Fibroblast of peridontal ligament (primary cell): Measurements from ENCODE around the gene ARTN.

Source experiments
- DNase-seq: peaks from one replicate; pipeline ENCODE4 v3.0.0-alpha.2; 2010; ENCODE audit errors: extremely low read depth

ARTN gene

DNA sequence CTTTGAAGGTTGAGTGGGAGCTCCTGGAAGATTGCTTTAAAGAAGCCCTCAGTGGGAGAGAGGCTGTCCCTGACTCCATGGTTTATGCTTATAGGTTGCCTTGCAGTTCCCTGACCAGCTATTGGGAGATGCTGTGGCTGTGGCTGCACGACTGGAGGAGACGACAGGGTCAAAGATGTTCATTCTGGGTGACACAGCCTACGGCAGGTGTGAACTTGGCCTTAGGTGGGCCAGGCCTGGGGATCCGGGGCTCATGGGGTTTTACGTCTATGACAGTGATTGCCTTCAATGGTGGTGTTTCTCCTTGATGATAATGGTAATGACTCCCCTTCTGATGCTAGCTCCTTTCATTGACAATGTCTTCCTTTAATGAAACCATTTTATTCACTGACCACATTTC lies 36.9 kb downstream of the ARTN start:
- no peak for DNase-seq

DNA sequence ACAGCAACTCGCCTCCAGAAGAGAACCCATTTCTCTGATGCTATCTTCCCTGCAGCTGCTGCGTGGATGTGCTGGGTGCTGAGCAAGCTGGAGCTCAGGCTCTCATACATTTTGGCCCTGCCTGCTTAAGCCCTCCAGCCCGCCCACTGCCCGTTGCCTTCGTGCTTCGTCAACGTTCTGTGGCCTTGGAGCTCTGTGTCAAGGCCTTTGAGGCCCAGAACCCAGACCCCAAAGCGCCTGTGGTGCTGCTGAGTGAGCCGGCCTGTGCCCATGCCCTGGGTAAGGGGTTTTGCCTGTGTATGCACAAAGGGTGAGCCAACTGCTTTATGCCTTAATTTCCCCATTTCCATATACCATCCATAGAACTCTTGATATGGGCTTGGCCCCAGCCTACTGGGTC lies 37.3 kb downstream of the ARTN start:
- DNase-seq, result no peak

DNA sequence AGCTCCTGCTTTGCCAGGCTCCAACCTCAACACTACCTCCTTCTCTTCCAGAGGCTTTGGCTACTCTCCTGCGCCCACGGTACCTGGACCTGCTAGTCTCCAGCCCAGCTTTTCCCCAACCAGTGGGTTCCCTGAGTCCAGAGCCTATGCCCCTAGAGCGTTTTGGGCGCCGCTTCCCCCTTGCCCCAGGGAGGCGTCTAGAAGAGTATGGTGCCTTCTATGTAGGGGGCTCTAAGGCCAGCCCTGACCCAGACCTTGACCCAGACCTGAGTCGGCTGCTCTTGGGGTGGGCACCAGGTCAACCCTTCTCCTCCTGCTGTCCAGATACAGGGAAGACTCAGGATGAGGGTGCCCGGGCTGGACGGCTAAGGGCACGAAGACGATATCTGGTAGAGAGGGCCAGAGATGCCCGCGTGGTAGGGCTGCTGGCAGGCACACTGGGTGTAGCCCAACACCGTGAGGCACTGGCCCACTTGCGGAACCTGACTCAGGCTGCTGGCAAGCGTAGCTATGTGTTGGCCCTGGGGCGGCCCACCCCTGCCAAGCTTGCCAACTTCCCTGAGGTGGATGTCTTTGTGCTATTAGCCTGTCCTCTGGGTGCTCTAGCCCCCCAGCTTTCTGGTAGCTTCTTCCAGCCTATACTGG lies 37.9 kb downstream of the ARTN start:
- DNase-seq, result no peak

DNA sequence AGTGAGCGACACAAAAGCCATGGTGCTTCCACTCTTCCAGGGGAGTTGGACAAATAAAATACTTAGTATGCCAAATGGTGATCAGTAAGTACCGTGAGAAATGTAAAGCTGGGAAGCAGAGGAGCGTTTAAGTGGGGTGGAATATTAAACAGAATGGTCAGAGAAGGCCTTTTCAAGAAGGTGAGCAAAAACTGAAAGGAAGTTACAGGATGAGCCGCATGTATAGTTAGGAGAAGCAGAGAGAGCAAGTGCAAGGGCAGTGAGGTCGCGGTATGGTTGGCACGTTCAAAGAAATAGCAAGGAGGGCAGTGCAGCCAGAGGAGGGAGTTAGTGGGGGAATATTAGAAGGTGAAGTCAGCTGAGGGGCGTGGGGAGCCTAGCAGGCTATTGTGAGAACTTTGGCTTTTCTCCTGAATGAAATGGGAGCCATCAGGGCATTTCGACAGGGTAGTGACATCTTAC lies 40.4 kb downstream of the ARTN start:
- peak; percentile 26 for DNase-seq

- DNase-seq, result peak; percentile 88
Measured at GRCh38 chr1:43974443-43975248, 41.0 kb downstream of the ARTN start, which contains the start of gene ATP6V0B. TSS of gene ATP6V0B (plus strand) at chr1:43974960. CDS start at chr1:43975041, 81 bp downstream.

- peak; percentile 15 for DNase-seq
Measured at GRCh38 chr1:43975249-43975961, 41.8 kb downstream of the ARTN start.

- no peak for DNase-seq
Measured at GRCh38 chr1:43976045-43976444, 42.4 kb downstream of the ARTN start.

- no peak for DNase-seq
Measured at GRCh38 chr1:43976890-43977289, 43.3 kb downstream of the ARTN start.

- no peak for DNase-seq
Measured at GRCh38 chr1:43977376-43978263, 44.0 kb downstream of the ARTN start.

DNA sequence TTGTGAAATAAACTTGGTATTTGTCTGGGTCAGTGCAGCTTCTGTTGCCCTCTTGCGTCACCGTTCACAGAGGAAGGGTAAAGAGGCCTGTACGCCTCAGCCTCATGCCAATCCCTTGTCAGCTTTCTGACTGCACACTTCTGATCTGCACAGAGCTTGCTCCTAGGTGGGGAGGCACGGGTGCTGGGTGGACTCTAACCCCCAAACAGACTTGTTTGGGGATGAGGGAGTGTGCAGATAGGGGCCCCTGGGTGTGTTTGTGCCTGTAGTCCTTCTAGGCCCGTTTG lies 44.6 kb downstream of the ARTN start:
- DNase-seq, result no peak

DNA sequence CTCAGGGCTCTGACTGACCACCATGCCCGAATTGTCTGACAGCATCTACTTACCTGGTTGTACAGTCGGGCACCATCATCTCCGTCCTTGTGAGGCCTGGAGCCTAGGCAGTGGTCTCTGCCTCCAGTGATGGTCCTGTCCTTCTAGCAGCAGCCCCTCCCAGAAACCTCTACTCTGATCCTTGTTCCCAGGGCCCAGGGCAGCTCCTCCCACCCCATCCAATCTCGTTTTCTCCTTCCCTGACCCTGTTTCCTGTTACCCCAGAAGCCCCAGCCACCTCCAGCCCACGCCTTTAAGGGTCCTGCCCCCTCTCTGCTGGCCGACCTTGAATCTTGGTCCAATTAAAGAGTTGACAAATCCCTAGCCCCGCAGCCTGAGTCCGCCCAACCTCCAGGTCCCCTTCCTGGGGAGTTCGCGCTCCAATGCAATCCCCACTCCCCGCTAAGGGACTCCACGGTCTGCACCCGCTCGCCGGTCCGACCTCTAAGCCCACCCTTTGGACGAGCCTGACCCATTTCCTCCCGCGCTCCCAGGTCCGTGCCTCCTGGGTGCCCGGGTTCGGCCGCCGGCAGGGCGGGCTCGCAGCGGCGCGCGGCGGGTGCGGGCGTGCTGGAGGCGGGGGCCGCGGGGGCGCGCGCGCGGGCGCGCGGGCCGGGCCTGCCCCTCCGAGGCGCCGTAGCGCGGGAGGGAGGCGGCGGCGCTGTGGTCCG lies 45.1 kb downstream of the ARTN start, which contains the start of gene B4GALT2:
Gene B4GALT2, plus strand, starts transcription at position 660 of the 710 bp plus-strand sequence. CDS start 1,951 bp downstream, outside the sequence.
- peak; percentile 13 for DNase-seq

- no peak for DNase-seq
Measured at GRCh38 chr1:43979261-43979527, 45.6 kb downstream of the ARTN start.

DNA sequence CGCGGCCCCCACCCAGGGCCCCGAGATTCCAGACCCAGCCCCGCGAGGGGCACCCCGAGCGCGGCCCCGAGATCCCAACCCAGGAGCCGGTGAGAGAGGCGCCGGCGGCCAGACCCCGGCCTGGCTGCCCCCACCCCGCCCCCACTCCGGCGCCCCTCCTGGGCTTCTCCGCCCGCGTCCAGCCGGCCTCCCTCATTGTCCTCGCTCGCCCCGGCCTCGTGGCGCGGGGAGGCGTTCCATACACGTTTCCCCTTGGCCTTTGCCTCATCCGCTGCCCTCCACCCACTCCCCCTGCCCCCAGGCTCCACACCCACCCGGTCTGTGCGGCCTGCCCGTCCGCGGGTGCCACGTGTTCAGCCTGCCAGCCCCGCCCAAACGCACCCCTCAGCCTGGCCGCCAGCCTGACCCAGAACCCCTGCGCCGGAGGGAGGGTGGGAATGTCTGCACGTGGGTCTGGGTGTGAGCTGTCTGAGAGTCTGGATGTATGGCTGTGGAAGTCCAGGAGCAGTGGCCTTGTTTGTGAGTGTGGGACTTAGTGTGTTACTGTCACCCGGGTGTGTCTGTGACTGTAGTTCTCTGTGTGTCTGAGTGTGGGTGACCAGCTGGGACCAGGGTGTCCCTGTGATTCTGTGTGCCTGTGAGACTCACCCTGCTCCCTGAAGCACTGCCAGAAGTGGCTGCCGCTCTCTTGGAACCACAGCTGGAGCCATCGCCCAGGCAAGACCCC lies 46.1 kb downstream of the ARTN start:
- DNase-seq, result peak; percentile 43

- no peak for DNase-seq
Measured at GRCh38 chr1:43980255-43981134, 46.9 kb downstream of the ARTN start.

GRCh38 chr1:43981135-43981491 lies 47.5 kb downstream of the ARTN start:
- DNase-seq, result no peak

DNA sequence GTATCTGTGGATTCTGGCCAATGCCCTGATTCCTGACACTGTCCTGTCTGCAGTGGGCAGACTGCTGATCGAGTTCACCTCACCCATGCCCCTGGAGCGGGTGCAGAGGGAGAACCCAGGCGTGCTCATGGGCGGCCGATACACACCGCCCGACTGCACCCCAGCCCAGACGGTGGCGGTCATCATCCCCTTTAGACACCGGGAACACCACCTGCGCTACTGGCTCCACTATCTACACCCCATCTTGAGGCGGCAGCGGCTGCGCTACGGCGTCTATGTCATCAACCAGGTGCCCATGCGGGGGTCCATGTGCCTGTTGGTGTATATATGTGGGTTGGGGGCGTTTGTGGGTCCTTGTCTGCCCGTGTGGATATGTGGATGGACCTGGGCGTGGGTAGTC lies 48.0 kb downstream of the ARTN start:
- no peak for DNase-seq

- DNase-seq, result no peak
Measured at GRCh38 chr1:43982241-43982640, 48.6 kb downstream of the ARTN start.

DNA sequence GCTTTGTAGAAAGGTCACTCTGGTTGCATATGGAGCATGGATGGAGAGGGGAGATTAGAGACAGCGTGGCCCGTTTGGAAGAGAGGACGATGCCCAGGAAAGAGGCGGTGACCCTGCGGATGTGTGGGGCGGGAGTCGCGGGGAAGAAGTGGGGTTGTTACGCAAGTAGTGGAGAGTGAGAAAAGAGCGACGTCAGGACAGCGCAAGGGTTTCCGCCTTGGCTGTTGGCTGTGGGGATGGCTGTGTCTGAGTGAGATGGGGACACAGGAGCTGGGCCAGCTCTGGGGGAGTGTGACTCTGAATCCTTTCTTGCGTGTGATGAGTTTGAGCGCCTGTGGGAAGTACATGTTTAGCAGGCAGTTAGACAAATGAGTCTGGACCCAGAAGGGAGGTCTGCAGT lies 49.2 kb downstream of the ARTN start:
- DNase-seq, result no peak

DNA sequence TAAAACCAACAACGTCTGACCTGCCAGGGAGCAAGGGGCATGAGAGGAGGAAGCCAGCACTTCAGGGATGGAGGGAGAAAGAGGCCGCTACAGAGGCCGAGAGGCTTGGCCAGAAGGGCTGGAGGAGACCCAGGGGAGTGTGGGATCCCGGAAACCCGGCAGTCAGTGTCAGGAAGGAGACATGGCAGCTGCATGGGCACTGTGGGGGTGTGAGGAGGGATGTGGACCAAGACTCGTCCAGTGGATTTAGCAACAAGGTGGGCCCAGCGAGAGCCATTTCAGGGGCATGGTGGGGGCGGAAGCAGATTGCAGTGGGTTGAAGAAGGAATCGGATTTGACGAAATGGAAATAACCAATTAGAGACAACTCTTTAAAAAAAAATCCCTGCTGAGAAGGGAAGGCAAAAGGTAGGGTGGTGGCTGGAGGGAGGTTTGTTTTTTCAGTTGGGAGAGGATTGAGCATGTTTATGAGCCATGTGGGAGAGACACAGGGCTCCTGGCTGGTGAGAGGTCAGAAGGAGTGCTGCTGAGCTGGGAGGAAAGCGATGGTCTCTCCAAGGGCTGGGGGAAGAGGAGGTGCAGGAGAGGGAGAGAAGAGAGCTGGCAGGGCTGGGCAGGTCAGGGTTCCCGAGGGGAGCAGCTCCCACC lies 49.8 kb downstream of the ARTN start:
- no peak for DNase-seq
